ENCODE data around the gene UPK3A.
"Not testable (repeated sequence)": the region's sequence is repeated elsewhere in the genome, so short reads cannot be mapped to it uniquely, and the experiment has no call there.

UPK3A gene

GRCh38 chr22:45285263-45286058 is 712 bp downstream of the UPK3A start:
- DNase-seq: no peak

DNA sequence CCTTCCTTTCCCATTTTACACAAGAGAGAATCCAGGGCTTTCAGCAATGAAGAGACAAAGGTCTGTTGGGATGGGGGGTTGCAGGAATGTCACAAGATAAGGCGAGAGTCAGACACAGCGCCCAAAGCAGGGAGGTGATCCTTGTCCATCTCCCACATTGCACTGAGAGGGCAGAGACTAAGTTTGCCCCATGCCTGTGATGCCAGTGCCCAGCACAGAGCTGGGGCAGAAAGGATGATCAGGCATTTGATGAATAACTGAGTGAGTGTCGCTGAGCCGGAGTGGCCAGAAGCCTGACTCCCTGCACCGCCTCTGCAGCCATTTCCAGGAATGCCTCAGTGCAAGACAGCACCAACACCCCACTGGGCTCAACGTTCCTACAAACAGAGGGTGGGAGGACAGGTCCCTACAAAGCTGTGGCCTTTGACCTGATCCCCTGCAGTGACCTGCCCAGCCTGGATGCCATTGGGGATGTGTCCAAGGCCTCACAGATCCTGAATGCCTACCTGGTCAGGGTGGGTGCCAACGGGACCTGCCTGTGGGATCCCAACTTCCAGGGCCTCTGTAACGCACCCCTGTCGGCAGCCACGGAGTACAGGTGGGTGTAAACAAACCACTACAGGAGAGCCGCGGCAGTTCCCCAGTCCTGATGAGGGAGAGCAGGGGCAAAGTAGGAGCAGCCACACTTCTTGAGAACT is 2.3 kb downstream of the UPK3A start:
- no peak for DNase-seq

- DNase-seq: no peak
Observed at GRCh38 chr22:45290410-45290936, 5.7 kb downstream of the UPK3A start.

- DNase-seq: peak; percentile 45
Observed at GRCh38 chr22:45291061-45291930, 6.5 kb downstream of the UPK3A start.

GRCh38 chr22:45291931-45292290 is 7.2 kb downstream of the UPK3A start:
- DNase-seq: no peak

- no peak for DNase-seq
Observed at GRCh38 chr22:45292731-45293442, 8.1 kb downstream of the UPK3A start.

GRCh38 chr22:45294030-45294429 is 9.3 kb downstream of the UPK3A start:
- DNase-seq: no peak

DNA sequence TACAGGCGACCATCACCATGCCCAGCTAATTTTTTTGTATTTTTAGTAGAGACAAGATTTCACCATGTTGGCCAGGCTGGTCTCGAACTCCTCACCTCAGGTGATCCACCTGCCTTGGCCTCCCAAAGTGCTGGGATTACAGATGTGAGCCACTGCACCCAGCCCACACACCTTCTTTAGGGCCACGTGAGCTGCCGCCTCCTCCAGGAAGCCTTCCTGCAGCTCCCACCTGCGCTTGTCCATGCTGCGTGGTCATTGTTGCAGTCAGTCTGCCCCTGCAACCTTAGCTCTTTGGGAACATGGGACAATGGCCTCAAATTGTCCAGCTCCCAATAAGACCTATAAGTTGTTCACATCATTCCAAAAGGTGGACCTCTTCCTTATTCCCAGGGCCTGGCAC is 10.3 kb downstream of the UPK3A start:
- DNase-seq: not testable (repeated sequence)

DNA sequence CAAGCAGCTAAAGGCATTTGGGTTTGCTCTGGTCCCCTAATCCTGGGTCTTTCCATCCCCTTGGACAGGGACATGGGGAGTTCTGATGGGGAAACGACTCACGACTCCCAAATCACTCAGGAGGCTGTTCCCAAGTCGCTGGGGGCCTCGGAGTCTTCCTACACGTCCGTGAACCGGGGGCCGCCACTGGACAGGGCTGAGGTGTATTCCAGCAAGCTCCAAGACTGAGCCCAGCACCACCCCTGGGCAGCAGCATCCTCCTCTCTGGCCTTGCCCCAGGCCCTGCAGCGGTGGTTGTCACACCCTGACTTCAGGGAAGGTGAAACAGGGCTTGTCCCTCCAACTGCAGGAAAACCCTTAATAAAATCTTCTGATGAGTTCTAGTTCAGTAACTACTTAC is 10.7 kb downstream of the UPK3A start:
- no peak for DNase-seq

- peak; percentile 66 for DNase-seq
Observed at GRCh38 chr22:45296628-45297297, 12.0 kb downstream of the UPK3A start.

GRCh38 chr22:45298934-45299505 is 14.3 kb downstream of the UPK3A start:
- DNase-seq: no peak

- DNase-seq: no peak
Observed at GRCh38 chr22:45302751-45303150, 18.0 kb downstream of the UPK3A start.

GRCh38 chr22:45303181-45303580 is 18.4 kb downstream of the UPK3A start:
- no peak for DNase-seq

DNA sequence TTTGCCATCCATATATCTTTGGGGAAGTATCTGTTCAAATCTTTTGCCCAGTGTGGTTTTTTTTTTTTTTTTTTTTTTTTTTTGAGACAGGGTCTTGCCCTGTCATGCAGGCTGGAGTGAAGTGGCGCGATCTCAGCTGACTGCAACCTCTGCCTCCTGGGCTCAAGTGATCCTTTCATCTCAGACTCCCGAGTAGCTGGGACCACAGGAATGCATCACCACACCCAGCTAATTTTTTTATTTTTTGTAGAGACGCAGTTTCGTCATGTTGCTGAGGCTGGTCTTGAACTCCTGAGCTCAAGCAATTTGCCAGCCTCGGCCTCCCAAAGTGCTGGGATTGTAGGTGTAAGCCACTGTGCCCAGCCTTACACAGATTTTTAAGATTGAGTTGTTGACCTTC is 20.2 kb downstream of the UPK3A start:
- no peak for DNase-seq

DNA sequence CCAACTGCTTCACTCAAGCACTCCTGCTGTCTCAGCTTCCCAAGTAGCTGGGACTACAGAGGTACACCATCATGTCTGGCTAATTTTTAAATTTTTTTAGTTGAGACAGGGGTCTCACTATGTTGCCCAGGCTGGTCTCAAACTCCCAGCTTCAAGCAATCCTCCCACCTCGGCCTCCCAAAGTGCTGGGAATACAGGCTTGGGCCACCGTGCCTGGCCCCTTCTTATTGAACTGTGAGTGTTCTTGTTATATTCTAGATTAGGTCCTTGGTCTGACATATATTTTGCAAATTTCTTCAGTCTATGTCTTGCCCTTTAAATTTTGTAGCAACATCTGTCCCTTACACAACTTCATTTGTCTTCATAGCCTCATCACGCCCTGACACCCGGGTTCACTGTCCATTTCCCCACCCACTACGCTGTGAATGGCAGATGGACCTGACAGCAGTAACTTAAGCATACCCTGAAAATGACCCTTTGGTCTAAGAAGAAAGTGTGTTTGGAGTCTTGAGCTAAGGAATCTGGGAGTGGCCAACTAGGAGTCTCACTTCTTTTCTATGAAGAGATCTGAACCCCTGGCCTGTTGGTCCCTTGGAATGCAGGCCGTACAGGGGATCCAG is 20.8 kb downstream of the UPK3A start:
- no peak for DNase-seq

DNA sequence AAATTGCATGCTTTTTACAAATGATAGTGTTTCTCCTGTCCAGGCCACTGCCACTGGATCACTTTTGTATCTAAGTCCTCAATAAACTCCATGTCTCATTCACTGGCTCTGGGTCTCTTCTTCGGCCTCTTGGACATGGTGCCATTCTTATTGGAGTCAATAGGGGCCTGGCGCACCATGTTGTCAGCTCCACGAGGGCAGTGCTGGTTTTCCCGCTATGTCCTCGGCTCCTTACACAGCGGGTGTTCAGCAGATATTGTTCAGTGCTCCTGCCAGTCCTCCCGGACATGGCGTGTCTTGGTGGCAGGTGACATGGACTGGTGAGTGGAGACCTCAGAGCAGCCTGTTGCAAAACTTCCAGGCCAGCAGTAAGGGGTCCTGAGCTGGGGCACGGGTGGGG is 21.4 kb downstream of the UPK3A start:
- DNase-seq: no peak

GRCh38 chr22:45308391-45308956 is 23.7 kb downstream of the UPK3A start:
- no peak for DNase-seq

DNA sequence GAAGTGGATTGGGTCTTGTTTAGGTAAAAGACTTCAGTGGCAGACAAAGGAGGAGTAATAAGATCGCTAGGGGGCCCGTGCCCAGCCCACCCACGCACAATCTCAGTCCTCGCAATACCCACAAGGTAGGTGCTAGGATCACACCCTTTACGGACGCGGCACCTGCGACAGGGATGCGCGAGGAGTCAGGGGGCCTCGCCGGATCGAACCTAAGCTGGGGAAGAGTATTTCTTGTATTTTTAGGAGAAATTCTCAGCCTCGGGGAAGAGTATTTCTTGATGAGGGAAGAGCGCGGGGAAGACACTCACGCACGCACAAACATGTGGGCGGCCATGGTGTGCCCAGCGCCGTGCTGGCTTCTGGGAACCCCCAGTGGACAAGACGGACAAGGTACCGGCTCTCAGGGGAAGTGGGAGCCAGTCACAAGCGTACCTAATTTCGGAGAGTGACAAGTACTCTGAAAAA is 24.2 kb downstream of the UPK3A start:
- DNase-seq: no peak

DNA sequence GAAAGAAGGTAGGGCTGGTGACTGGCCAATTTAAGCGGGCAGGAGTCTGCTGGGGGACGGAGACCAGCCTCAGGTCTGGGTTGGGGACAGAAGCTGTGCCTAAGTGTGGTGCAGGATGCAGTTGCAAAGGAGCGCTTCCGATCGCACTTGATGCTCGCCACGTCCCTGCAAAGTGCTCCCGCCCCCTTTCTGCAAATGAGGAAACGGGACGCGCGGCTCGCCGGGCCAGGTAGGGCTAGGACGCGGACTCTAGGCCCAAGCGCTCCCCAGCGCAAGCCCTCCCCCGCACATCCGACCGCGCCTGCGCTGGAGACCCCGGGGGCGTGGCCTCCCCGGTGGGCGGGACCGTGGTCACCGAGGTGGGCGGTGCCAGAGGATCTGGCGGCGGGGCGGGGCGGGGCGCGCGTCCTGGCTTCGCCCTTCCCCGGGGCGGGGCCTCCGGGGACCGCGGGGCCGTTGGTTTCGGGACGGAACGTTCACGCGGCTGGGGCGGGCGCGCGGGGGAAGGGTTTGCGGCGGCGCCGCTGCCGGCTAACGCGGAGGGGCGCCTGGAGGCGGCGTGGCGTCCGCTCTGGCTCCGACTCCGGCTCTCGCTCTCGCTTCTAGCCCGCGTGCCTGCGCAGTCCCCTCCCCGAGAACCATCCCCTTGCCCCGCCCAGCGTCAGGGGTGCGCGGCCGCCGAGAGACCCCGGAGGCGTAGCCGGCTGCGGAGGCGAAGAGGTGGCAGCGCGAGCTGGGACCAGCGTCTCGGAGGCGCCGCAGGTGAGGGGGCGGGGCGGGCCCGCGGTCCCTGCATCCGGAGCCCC is 24.9 kb downstream of the UPK3A start, which contains the start of gene FAM118A:
FAM118A (plus strand) TSS at position 513 of the 806 bp plus-strand sequence. CDS start 12,446 bp downstream, outside the sequence.
- peak; percentile 96 for DNase-seq

All from CD4-positive, alpha-beta T cell treated with Interleukin-17A for 1 hour (primary cell).